Esophagus muscularis mucosa (tissue), 4 donors: Measurements from ENCODE around the gene RBM25. TPM values are rescaled to one million over a fixed set of nuclear protein-coding genes. Genes with fewer than 3 reads are reported as not detected.
"Not testable (repeated sequence)": the region's sequence is repeated elsewhere in the genome, so short reads cannot be mapped to it uniquely, and the experiment has no call there.

Experiments used
- DNase-seq: peaks from one replicate; pipeline ENCODE4 v3.0.0-alpha.2; 2017; ENCODE audit errors: extremely low spot score
- H3K27ac ChIP-seq, 4 donors: fragments of 200-600 bp; sonication (generic); replicated peaks in 1 of 4; 1 replicate in 3 of 4; 2 replicates in 1 of 4; pipeline ENCODE4 v1.5.1; 2016 to 2019; ENCODE audit warnings: mild to moderate bottlenecking in 1 of 4
- H3K27me3 ChIP-seq, 4 donors: fragments of 200-600 bp; sonication (generic); one replicate each; pipeline versions ENCODE4 v1.5.1 to v1.6.0; 2016 to 2019
- H3K36me3 ChIP-seq, 4 donors: fragments of 200-600 bp; sonication (generic); one replicate each; pipeline ENCODE4 v1.5.1; 2016 to 2019
- H3K4me1 ChIP-seq, 4 donors: fragments of 200-600 bp; sonication (generic); one replicate each; pipeline ENCODE4 v1.5.1; 2016 to 2019
- H3K4me3 ChIP-seq, 4 donors: fragments of 200-600 bp; sonication (generic); 1 replicate in 2 of 4; 2 replicates in 2 of 4; pipeline ENCODE4 v1.5.1; 2016 to 2019; ENCODE audit warnings: mild to moderate bottlenecking in 4 of 4, moderate library complexity in 1 of 4
- H3K9me3 ChIP-seq, 4 donors: fragments of 200-600 bp; sonication (generic); 1 replicate in 3 of 4; 2 replicates in 1 of 4; pipeline ENCODE4 v1.5.1; 2016 to 2019
- EP300 ChIP-seq: sonication (generic); formaldehyde crosslinking; IDR thresholded peaks from one replicate; pipeline ENCODE4 v1.6.1; 2017; ENCODE audit warnings: antibody characterized with exemption
- POLR2A ChIP-seq: fragments of 450-650 bp; IDR thresholded peaks from one replicate; pipeline ENCODE4 v1.6.1; 2017; ENCODE audit warnings: antibody characterized with exemption, moderate library complexity, mild to moderate bottlenecking, low read depth
- POLR2AphosphoS5 ChIP-seq, 2 donors: sonication (generic); formaldehyde crosslinking; IDR thresholded peaks; one replicate each; pipeline ENCODE4 v1.6.1; 2017; ENCODE audit warnings: antibody characterized with exemption in 2 of 2
- WGBS: methylation state at CpG from one replicate; pipeline ENCODE4 v1.1.5; 2018; 5-methylcytosine and 5-hydroxymethylcytosine counted together
- intact Hi-C: fragments of 100-400 bp; cut with DNase I; formaldehyde crosslinking; loops from one replicate; pipeline ENCODE4 v1.15.1; 2023
- total RNA-seq, 4 donors: library from RNA; depleted of rRNA; stranded (reverse); fragments of >200 nt; gene quantifications; one replicate each; pipeline versions ENCODE4 v1.1.0 to v1.2.1, GENCODE V29; 2016
- TF ChIP-seq, protein P1 (sequence below), 3 experiments: fragments of 200-600 bp in 2 of 3; fragments of 450-650 bp in 1 of 3; sonication (generic) in 2 of 3; IDR thresholded peaks; one replicate each; pipeline ENCODE4 v1.5.1; 2017 to 2019; ENCODE audit warnings: antibody characterized with exemption in 3 of 3, mild to moderate bottlenecking in 2 of 3, moderate library complexity in 1 of 3

Gene RBM25
- 10 to 100 TPM; 25.6 to 44.0 (median 35.1) TPM for total RNA-seq

DNA sequence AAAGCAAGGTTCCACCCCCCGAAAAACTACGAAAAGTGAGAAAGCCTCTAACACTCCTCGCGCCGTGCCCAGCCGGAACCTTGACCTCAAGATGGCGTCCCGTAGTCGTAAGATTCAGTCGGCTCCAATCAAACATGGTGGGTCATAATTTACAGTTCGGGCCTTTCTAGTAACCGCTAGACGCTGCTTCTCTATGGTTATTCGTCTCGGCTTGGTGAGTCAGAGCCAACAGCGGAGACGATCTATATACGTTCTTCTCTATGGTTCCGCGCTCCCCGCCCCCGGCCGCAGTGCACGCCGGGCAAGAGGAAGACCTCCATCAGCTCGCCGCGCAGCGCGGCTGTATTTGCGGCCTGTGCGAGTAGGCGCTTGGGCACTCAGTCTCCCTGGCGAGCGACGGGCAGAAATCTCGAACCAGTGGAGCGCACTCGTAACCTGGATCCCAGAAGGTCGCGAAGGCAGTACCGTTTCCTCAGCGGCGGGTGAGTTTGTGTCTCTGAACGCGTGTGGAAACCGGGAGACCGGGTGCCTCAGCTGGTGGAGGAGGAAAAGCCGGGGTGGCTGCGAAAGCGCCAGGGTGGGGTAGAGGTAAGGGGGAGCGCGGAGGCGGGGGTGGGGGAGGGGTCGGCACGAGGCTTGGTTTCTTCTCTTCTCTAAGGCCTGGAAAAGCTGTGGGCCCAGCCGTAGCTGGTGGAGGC, at the start of gene RBM25:
Gene RBM25 (plus strand): TSS at position 311 of the 698 bp plus-strand sequence. CDS start 13,108 bp downstream, outside the sequence.
- H3K4me1 ChIP-seq, result peaks cover 43 to 51% (median 48%) of the 10 kb centered on the region in 4 donors
- WGBS, result under 1% methylated on average over 35 of the region's 57 CpGs
- peaks cover 0 to 5% (median 0%) of the 10 kb centered on the region in 4 donors for H3K36me3 ChIP-seq
- H3K27ac ChIP-seq, result peak within 1 kb of the TSS; percentile 92 to 97 (median 94)
- TF ChIP-seq POLR2AphosphoS5 (IDR thresholded peaks at IDR 0.05), result peak; percentile 99
- TF ChIP-seq EP300, result no peak
- TF ChIP-seq, protein P1, sequence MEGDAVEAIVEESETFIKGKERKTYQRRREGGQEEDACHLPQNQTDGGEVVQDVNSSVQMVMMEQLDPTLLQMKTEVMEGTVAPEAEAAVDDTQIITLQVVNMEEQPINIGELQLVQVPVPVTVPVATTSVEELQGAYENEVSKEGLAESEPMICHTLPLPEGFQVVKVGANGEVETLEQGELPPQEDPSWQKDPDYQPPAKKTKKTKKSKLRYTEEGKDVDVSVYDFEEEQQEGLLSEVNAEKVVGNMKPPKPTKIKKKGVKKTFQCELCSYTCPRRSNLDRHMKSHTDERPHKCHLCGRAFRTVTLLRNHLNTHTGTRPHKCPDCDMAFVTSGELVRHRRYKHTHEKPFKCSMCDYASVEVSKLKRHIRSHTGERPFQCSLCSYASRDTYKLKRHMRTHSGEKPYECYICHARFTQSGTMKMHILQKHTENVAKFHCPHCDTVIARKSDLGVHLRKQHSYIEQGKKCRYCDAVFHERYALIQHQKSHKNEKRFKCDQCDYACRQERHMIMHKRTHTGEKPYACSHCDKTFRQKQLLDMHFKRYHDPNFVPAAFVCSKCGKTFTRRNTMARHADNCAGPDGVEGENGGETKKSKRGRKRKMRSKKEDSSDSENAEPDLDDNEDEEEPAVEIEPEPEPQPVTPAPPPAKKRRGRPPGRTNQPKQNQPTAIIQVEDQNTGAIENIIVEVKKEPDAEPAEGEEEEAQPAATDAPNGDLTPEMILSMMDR (IDR thresholded peaks at IDR 0.05), result peak in 1 of 3 experiments; percentile 14
- TF ChIP-seq POLR2A, result peak; percentile 92
- H3K4me3 ChIP-seq, result peak within 1 kb of the TSS; percentile 76 to 94 (median 86)
- intact Hi-C loops, result loop anchor here (2.0 kb wide), 1 partner anchor 32 kb away; the partner anchor contains the start of gene ZFYVE1
- H3K27me3 ChIP-seq, result no peaks in the 10 kb centered on the region
- H3K9me3 ChIP-seq, result no peaks in the 10 kb centered on the region
- DNase-seq, result peak; percentile 99

GRCh38 chr14:73011189-73011588, 47.1 kb upstream of the RBM25 start:
- DNase-seq, H3K9me3 ChIP-seq, H3K27me3 ChIP-seq, intact Hi-C loops, H3K4me3 ChIP-seq, H3K27ac ChIP-seq: not testable (repeated sequence)
- peaks cover 12 to 62% (median 48%) of the 10 kb centered on the region in 4 donors for H3K4me1 ChIP-seq
- 95% methylated on average over 7 of the region's 7 CpGs for WGBS
- peaks cover 0 to 40% (median 17%) of the 10 kb centered on the region in 4 donors for H3K36me3 ChIP-seq

GRCh38 chr14:73014105-73014504, 44.2 kb upstream of the RBM25 start:
- Histone ChIP-seq H3K27me3 (no peaks in the 10 kb centered on the region), H3K4me1 (peaks cover 8 to 61% (median 44%) of the 10 kb centered on the region in 4 donors), H3K27ac (peak overlapping the region in 2 of 4 donors; percentile 19 to 49), H3K4me3 (no peak overlapping the region), H3K9me3 (no peaks in the 10 kb centered on the region), H3K36me3 (peaks cover 0 to 63% (median 24%) of the 10 kb centered on the region in 4 donors)
- intact Hi-C loops, result no loop called here
- 65% methylated on average over 2 of the region's 2 CpGs for WGBS
- no peak for DNase-seq
- TF ChIP-seq POLR2A (no peak), POLR2AphosphoS5 (IDR thresholded peaks at IDR 0.05) (no peak), EP300 (no peak)
- TF ChIP-seq, protein P1 (IDR thresholded peaks at IDR 0.05), result no peak

- H3K9me3 ChIP-seq, H3K27ac ChIP-seq, H3K27me3 ChIP-seq, DNase-seq, H3K4me3 ChIP-seq, intact Hi-C loops: not testable (repeated sequence)
- 92% methylated on average over 14 of the region's 14 CpGs for WGBS
- Histone ChIP-seq H3K4me1 (peaks cover 8 to 51% (median 35%) of the 10 kb centered on the region in 4 donors), H3K36me3 (peaks cover 0 to 68% (median 31%) of the 10 kb centered on the region in 4 donors)
Measured at GRCh38 chr14:73015552-73015951, 42.8 kb upstream of the RBM25 start.

DNA sequence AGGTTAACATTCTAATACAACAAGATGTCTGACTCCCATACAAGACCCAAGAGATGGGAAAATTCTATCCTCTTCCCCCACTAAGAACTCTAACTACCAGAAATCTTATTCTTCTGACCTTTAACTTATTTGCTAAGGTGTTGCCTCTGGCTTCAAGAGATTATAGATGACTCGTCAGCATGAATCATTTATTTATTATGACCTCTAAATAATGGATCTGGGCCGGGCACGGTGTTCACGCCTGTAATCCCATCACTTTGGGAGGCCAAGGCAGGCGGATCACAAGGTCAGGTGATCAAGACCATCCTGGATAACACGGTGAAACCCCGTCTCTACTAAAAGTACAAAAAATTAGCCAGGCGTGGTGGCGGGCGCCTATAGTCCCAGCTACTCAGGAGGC, 42.3 kb upstream of the RBM25 start:
- 97% methylated on average over 10 of the region's 10 CpGs for WGBS
- H3K27ac ChIP-seq, H3K9me3 ChIP-seq, intact Hi-C loops, H3K4me3 ChIP-seq, H3K27me3 ChIP-seq, DNase-seq: not testable (repeated sequence)
- peaks cover 8 to 56% (median 37%) of the 10 kb centered on the region in 4 donors for H3K4me1 ChIP-seq
- peaks cover 0 to 72% (median 35%) of the 10 kb centered on the region in 4 donors for H3K36me3 ChIP-seq

DNA sequence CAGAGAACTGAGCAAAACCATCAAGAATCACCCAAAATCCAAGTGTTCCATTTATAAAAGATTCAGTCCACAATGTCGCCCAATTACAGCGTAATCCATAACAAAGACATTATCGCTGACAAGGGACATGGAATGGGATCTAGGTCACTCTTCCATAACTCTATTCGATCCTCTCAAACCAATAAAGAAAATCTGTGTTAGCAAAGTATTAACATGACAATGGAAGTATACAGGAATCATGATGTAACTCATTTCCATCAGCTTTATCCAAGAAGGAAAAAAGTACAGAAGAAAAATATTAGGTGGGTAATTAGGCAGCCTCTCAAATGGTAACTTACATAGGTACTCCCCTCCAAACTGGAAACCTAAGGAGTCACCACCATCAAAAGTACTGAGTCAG, 36.3 kb upstream of the RBM25 start:
- H3K9me3 ChIP-seq, result no peaks in the 10 kb centered on the region
- intact Hi-C loops, result no loop called here
- peaks cover 8 to 63% (median 46%) of the 10 kb centered on the region in 4 donors for H3K36me3 ChIP-seq
- no peak overlapping the region for H3K27ac ChIP-seq
- DNase-seq, result no peak
- TF ChIP-seq, protein P1 (IDR thresholded peaks at IDR 0.05), result no peak
- no peak for TF ChIP-seq POLR2AphosphoS5 (IDR thresholded peaks at IDR 0.05)
- H3K27me3 ChIP-seq, result no peaks in the 10 kb centered on the region
- WGBS, result 95% methylated on average over 4 of the region's 4 CpGs
- peak overlapping the region in 1 of 4 donors; percentile 10 for H3K4me3 ChIP-seq
- H3K4me1 ChIP-seq, result peaks cover 43 to 73% (median 61%) of the 10 kb centered on the region in 4 donors
